Measurements from ENCODE around the gene CPNE9. TPM values are rescaled to one million over a fixed set of nuclear protein-coding genes. Genes with fewer than 3 reads are reported as not detected.

CPNE9 gene
- total and polyA plus RNA-seq, 8 donors, result 0.15 to 0.40 (median 0.25) TPM; not detected in 2

GRCh38 chr3:9666704-9667445, 36.8 kb upstream of the CPNE9 start:
- TF ChIP-seq CTCF (IDR thresholded peaks at IDR 0.05), result no peak
- peaks cover 8 to 100% of the 10 kb centered on the region in 2 donors for H3K36me3 ChIP-seq

GRCh38 chr3:9669277-9669676, 34.4 kb upstream of the CPNE9 start:
- Histone ChIP-seq H3K9me3 (no peaks in the 10 kb centered on the region), H3K36me3 (peaks cover 8 to 100% of the 10 kb centered on the region in 2 donors), H3K4me3 (no peak overlapping the region), H3K4me1 (peaks cover 0 to 13% of the 10 kb centered on the region in 2 donors), H3K27me3 (no peaks in the 10 kb centered on the region), H3K27ac (peak overlapping the region in 1 of 2 donors; percentile 28)
- ATAC-seq (no peak), DNase-seq (no peak)
- intact Hi-C loops (cut with DNase I), result no loop called here
- TF ChIP-seq CTCF (IDR thresholded peaks at IDR 0.05), result no peak

More at GRCh38 chr3:9666704-9667445, 36.8 kb upstream of the CPNE9 start:
- Histone ChIP-seq H3K27ac (no peak overlapping the region), H3K9me3 (no peaks in the 10 kb centered on the region), H3K4me3 (no peak overlapping the region), H3K27me3 (no peaks in the 10 kb centered on the region), H3K4me1 (peaks cover 0 to 13% of the 10 kb centered on the region in 2 donors)
- no peak for ATAC-seq
- intact Hi-C loops (cut with DNase I), result no loop called here
- DNase-seq, result no peak

GRCh38 chr3:9669720-9670432, 33.8 kb upstream of the CPNE9 start:
- H3K36me3 ChIP-seq, result peaks cover 8 to 100% of the 10 kb centered on the region in 2 donors
- peak overlapping the region in 1 of 2 donors; percentile 28 for H3K27ac ChIP-seq
- ATAC-seq, result peak; percentile 94
- H3K9me3 ChIP-seq, result no peaks in the 10 kb centered on the region
- no peak for TF ChIP-seq CTCF (IDR thresholded peaks at IDR 0.05)
- no peak overlapping the region for H3K4me3 ChIP-seq
- intact Hi-C loops (cut with DNase I), result no loop called here
- DNase-seq, result peak in 1 of 4 donors; percentile 57
- peaks cover 0 to 13% of the 10 kb centered on the region in 2 donors for H3K4me1 ChIP-seq
- no peaks in the 10 kb centered on the region for H3K27me3 ChIP-seq

GRCh38 chr3:9673082-9673481, 30.6 kb upstream of the CPNE9 start:
- Histone ChIP-seq H3K36me3 (peaks cover 4 to 100% of the 10 kb centered on the region in 2 donors), H3K4me1 (peaks cover 0 to 13% of the 10 kb centered on the region in 2 donors)
- intact Hi-C loops (cut with DNase I), result no loop called here

More at GRCh38 chr3:9673082-9673481, 30.6 kb upstream of the CPNE9 start:
- Histone ChIP-seq H3K4me3 (no peak overlapping the region), H3K27ac (no peak overlapping the region), H3K9me3 (no peaks in the 10 kb centered on the region), H3K27me3 (no peaks in the 10 kb centered on the region)
- ATAC-seq (no peak), DNase-seq (no peak)
- no peak for TF ChIP-seq CTCF (IDR thresholded peaks at IDR 0.05)
